KOPT-K1 (cell line): ENCODE data around the gene PPP2R1A.

ENCODE experiments used
- H3K27ac ChIP-seq: fragments of 200-600 bp; sonication (generic); 2 replicates; pipeline ENCODE4 v1.5.1; 2016; ENCODE audit warnings: antibody characterized with exemption, mild to moderate bottlenecking, low read depth, low read length; ENCODE audit not compliant: poor library complexity, severe bottlenecking
- H3K36me3 ChIP-seq: fragments of 200-600 bp; sonication (generic); 2 replicates; pipeline ENCODE4 v1.5.1; 2017; ENCODE audit warnings: antibody characterized with exemption, mild to moderate bottlenecking, low read length, moderate library complexity; ENCODE audit not compliant: insufficient read depth
- H3K9me3 ChIP-seq: fragments of 200-600 bp; sonication (generic); 2 replicates; pipeline ENCODE4 v1.5.1; 2017; ENCODE audit warnings: antibody characterized with exemption, low read length, mild to moderate bottlenecking; ENCODE audit not compliant: insufficient read depth, poor library complexity, severe bottlenecking

Gene PPP2R1A

GRCh38 chr19:52221031-52221430 lies 31.2 kb downstream of the PPP2R1A start:
- Histone ChIP-seq H3K27ac (no peak overlapping the region), H3K9me3 (no peaks in the 10 kb centered on the region), H3K36me3 (peaks cover 100% of the 10 kb centered on the region)

- H3K36me3 ChIP-seq: peaks cover 100% of the 10 kb centered on the region
- no peaks in the 10 kb centered on the region for H3K9me3 ChIP-seq
These were observed 32.1 kb downstream of the PPP2R1A start for GRCh38 chr19:52221831-52222375.

DNA sequence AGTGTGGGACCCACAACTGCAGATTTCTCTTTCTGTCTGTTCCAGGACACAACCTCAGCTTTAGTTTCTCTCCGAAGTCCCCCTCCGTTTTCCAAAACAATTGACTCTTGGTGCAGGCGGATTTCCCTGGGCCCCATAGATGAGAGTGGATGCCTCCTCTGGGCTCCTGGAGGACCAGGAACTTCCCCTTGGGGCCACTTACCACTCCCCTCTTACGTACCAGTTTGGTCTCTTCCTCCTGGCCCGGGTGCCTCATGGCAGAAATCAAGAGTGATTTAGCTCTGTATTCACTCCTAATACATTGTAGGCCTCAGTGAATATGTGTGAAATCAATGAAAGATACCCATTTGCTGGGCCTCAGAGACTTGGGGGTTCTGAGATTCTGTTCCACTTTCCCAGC lies 34.4 kb downstream of the PPP2R1A start:
- H3K27ac ChIP-seq: no peak overlapping the region
- peaks cover 100% of the 10 kb centered on the region for H3K36me3 ChIP-seq
- no peaks in the 10 kb centered on the region for H3K9me3 ChIP-seq

More at GRCh38 chr19:52221831-52222375, 32.1 kb downstream of the PPP2R1A start:
- no peak overlapping the region for H3K27ac ChIP-seq

- H3K36me3 ChIP-seq: peaks cover 79% of the 10 kb centered on the region
- no peak overlapping the region for H3K27ac ChIP-seq
- no peaks in the 10 kb centered on the region for H3K9me3 ChIP-seq
These were observed 36.8 kb downstream of the PPP2R1A start for GRCh38 chr19:52226652-52227051.

DNA sequence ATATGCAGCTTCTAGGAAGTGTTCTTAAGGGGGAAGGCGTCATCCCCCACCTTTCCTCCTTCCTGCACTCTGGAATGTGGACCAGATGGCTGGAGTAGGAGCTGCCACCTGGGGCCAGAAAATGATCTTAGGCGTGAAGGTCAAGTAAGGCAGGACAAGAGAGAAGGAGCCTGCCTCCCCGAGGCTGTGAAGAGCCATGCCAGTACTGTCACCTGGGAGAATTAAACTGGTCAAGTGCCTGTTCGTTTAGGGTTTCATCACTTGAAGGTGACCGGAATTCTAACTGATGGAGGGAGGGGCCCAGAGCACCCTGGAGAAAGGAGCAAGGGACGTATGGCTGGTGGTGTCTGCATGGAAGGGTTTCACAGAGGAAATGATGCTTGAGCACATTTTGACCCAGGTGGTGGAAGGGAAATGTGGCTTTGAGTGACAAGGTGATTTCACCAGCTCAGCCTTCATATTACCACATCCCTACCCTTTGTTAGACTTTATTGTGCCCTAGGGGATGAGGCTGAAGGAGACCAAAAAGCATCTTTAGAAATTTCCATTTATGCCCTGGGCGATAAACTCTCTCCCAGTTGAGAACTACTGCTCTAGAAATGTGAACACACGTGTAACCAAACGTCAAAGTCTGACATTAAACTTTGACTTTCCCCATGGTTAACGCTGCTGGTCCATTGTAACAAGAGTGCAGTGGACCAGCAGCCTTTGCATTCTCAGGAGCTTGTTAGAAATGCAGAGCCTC lies 37.5 kb downstream of the PPP2R1A start:
- no peak overlapping the region for H3K27ac ChIP-seq
- no peaks in the 10 kb centered on the region for H3K9me3 ChIP-seq
- peaks cover 72% of the 10 kb centered on the region for H3K36me3 ChIP-seq

DNA sequence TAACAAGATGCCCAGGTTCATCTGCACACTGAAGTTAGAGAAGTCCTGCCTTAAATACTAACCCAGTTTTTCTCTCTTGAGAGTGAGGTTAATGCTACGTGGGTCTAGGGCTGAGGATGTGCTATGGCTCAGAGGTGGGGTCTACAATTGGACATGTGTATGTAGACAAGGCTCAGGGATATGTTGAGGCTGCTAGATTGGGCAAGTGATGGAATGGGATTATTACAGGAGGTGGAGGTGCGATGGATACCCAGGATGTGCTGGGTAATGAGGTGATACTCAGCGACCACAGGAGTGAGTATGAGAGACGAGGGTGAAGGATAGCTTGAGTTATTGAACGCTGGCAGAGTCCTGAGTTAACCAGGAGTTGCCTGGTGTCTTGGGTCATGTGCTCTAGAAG lies 38.1 kb downstream of the PPP2R1A start:
- Histone ChIP-seq H3K36me3 (peaks cover 66% of the 10 kb centered on the region), H3K27ac (no peak overlapping the region), H3K9me3 (no peaks in the 10 kb centered on the region)

DNA sequence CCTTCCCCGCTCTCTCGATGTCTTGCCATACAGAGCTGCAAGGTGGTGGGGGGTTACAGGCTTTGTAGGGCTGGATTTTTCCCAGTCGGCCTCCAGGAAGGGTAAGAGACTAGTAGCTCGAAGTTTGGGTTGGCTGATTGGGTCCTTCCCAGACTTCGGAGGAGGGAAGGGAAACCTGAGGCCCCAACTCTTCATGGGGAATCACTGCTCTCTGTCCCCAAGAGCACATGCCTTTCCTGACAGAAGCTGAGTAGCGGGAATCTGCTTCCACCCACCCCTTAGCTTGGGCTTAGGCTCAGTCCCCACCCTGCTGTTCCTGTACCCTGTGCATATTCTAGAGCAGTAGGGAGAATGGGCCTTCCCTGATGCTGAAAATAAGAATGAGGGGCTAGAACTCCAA lies 39.7 kb downstream of the PPP2R1A start:
- H3K36me3 ChIP-seq: peaks cover 51% of the 10 kb centered on the region
- H3K9me3 ChIP-seq: no peaks in the 10 kb centered on the region
- no peak overlapping the region for H3K27ac ChIP-seq

- no peaks in the 10 kb centered on the region for H3K9me3 ChIP-seq
- no peak overlapping the region for H3K27ac ChIP-seq
- H3K36me3 ChIP-seq: peaks cover 39% of the 10 kb centered on the region
These were observed 40.8 kb downstream of the PPP2R1A start for GRCh38 chr19:52230685-52231084.

GRCh38 chr19:52231154-52231910 lies 41.5 kb downstream of the PPP2R1A start:
- Histone ChIP-seq H3K36me3 (peaks cover 33% of the 10 kb centered on the region), H3K9me3 (no peaks in the 10 kb centered on the region)

DNA sequence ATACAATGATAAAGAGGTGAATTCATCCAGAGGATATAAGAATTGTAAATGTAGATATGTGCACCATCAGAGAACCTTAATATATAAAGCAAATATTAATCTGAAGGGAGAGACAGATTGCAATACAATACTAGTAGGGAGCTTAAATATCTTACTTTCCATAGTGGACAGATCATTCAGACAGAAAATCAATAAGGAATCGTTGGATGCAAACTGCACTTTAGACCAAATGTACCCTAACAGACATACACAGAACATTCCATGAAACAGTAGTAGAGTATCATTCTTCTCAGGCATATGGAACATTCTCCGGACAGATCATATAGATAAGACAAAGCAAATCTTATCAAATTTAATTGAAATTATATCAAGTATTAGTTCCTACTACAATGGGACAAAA lies 44.6 kb downstream of the PPP2R1A start:
- Histone ChIP-seq H3K27ac (no peak overlapping the region), H3K9me3 (no peaks in the 10 kb centered on the region), H3K36me3 (peaks cover 2% of the 10 kb centered on the region; the same call in 1 of the 2 replicates)

More at GRCh38 chr19:52231154-52231910, 41.5 kb downstream of the PPP2R1A start:
- no peak overlapping the region for H3K27ac ChIP-seq

- H3K27ac ChIP-seq: no peak overlapping the region
- H3K36me3 ChIP-seq: no peaks in the 10 kb centered on the region
- H3K9me3 ChIP-seq: no peaks in the 10 kb centered on the region
These were observed 47.3 kb downstream of the PPP2R1A start for GRCh38 chr19:52237197-52237596.

GRCh38 chr19:52237771-52238400 lies 48.0 kb downstream of the PPP2R1A start:
- Histone ChIP-seq H3K36me3 (no peaks in the 10 kb centered on the region), H3K9me3 (no peaks in the 10 kb centered on the region), H3K27ac (no peak overlapping the region)

DNA sequence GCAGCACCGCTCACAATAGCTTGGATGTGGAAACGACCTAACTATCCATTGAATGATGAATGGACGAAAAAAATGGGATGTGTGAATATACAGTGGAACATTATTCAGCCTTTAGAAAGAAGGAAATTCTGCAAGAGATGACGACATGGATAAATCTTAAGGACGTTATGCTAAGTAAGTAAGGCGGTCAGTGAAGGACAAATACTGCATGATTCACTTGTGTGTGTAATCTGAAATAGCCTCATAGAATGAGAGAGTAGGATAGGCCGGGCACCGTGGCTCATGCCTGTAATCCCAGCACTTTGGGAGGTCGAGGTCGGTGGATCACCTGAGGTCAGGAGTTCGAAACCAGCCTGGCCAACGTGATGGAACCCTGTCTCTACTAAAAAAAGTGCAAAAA lies 54.2 kb downstream of the PPP2R1A start:
- H3K9me3 ChIP-seq: no peaks in the 10 kb centered on the region
- H3K27ac ChIP-seq: no peak overlapping the region
- no peaks in the 10 kb centered on the region for H3K36me3 ChIP-seq

DNA sequence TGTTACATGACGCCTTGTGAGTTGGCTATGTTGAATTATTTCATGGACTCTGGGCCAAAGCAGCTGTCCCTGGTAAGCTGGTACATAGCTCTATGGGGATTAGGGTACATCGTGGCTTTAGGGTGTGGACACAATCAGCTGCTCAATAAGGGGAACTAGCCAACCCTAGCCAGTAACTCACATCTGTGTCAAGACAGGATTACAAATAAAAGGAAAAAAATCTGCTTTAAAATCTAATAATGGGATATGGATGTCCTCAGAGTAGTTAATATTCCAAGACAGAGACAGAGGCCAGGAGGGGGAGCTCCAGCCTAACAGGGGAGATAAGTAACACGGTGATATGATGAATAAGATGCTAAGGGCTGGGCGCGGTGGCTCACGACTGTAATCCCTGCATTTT lies 58.4 kb downstream of the PPP2R1A start:
- Histone ChIP-seq H3K9me3 (peaks cover 3% of the 10 kb centered on the region), H3K27ac (no peak overlapping the region), H3K36me3 (no peaks in the 10 kb centered on the region)

DNA sequence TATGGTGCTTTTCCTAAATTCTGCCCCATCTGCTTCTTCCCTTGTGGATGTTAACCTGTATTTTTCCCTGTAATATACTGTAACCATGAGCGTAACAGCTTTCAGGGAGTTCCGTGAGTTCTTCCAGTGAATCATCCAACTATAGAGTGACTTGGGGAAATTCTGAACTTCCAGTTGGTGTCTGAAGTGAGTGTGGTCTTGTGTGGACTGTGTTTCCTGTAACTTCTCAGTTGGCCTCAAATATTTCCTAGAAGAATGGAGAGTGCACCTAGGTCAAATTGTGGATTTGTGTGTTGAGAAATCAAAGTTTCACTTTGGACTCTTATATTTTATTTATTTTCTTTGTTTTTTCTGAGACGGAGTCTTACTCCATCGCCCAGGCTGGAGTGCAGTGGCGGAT lies 68.6 kb downstream of the PPP2R1A start:
- Histone ChIP-seq H3K27ac (no peak overlapping the region), H3K36me3 (no peaks in the 10 kb centered on the region), H3K9me3 (peaks cover 14% of the 10 kb centered on the region)
